Left lung (tissue), 10 donors: ENCODE data around the gene RANBP17. TPM values are rescaled to one million over a fixed set of nuclear protein-coding genes. Genes with fewer than 3 reads are reported as not detected.

Experiments used
- ATAC-seq: fragments of 200-7000 bp; cut with Tn5 transposase; one replicate; pipeline ENCODE4 v1.9.1; 2020; ENCODE audit warnings: moderate library complexity
- DNase-seq, 4 donors: peaks; one replicate each; pipeline ENCODE4 v3.0.0-alpha.2; 2013 to 2020
- H3K27ac ChIP-seq, 2 donors: fragments of 200-600 bp; sonication (generic) in 1 of 2; one replicate each; pipeline versions ENCODE4 v1.5.0 to v1.8.0; 2020 to 2021
- H3K27me3 ChIP-seq, 2 donors: fragments of 200-600 bp; sonication (generic) in 1 of 2; one replicate each; pipeline versions ENCODE4 v1.5.0 to v1.8.0; 2020 to 2021
- H3K36me3 ChIP-seq, 2 donors: fragments of 200-600 bp; sonication (generic) in 1 of 2; one replicate each; pipeline versions ENCODE4 v1.5.0 to v1.8.0; 2020 to 2021
- H3K4me1 ChIP-seq, 2 donors: fragments of 200-600 bp; one replicate each; pipeline ENCODE4 v1.8.0; 2021
- H3K4me3 ChIP-seq, 2 donors: fragments of 200-600 bp; sonication (generic) in 1 of 2; one replicate each; pipeline versions ENCODE4 v1.5.0 to v1.8.0; 2020 to 2021; ENCODE audit warnings: mild to moderate bottlenecking in 1 of 2
- H3K9me3 ChIP-seq, 2 donors: fragments of 200-600 bp; sonication (generic) in 1 of 2; one replicate each; pipeline versions ENCODE4 v1.5.0 to v1.8.0; 2020 to 2021
- CTCF ChIP-seq, 2 donors: fragments of 200-600 bp; sonication (generic) in 1 of 2; IDR thresholded peaks; one replicate each; pipeline versions ENCODE4 v1.5.0 to v1.8.0; 2021; ENCODE audit warnings: antibody characterized with exemption in 2 of 2
- intact Hi-C, 2 donors: fragments of 100-400 bp; cut with DNase I; formaldehyde crosslinking; loops; one replicate each; pipeline versions ENCODE4 v1.11.2 to v1.14.2; 2022
- polyA plus RNA-seq, 6 donors: library from polyadenylated mRNA; unstranded; fragments of 120-200 nt; gene quantifications; one replicate each; pipeline ENCODE4 v1.2.1, GENCODE V29; 2013; ENCODE audit not compliant: insufficient read length in 6 of 6
- total RNA-seq, 2 donors: library from RNA; stranded (reverse); fragmentation: NEBNext Ultra II Directional; extraction: Animal tissue kit (Norgen Biotek cat#: 25700); gene quantifications; one replicate each; pipeline ENCODE4 v1.2.1, GENCODE V29; 2021
- donor health status: DM: no; HTN: yes; CAD: no.
- donor health status: DM: no; HTN: no; CAD: no.

RANBP17 gene
- total and polyA plus RNA-seq, 8 donors, result 17.0 to 44.5 (median 33.7) TPM

- DNase-seq (no peak), ATAC-seq (no peak)
- Histone ChIP-seq H3K9me3 (no peaks in the 10 kb centered on the region), H3K4me1 (peaks cover 4 to 18% of the 10 kb centered on the region in 2 donors), H3K27me3 (peaks cover 96 to 100% of the 10 kb centered on the region in 2 donors), H3K27ac (no peak overlapping the region), H3K36me3 (no peaks in the 10 kb centered on the region), H3K4me3 (no peak overlapping the region)
- TF ChIP-seq CTCF (IDR thresholded peaks at IDR 0.05), result no peak
- intact Hi-C loops, result no loop called here
Measured at GRCh38 chr5:171318026-171318425, 456.2 kb downstream of the RANBP17 start.

- no peak for TF ChIP-seq CTCF (IDR thresholded peaks at IDR 0.05)
- H3K9me3 ChIP-seq, result no peaks in the 10 kb centered on the region
- DNase-seq (no peak), ATAC-seq (no peak)
- peaks cover 0 to under 1% of the 10 kb centered on the region in 2 donors for H3K4me1 ChIP-seq
- peaks cover 77 to 100% of the 10 kb centered on the region in 2 donors for H3K27me3 ChIP-seq
- H3K4me3 ChIP-seq, result no peak overlapping the region
- no peak overlapping the region for H3K27ac ChIP-seq
- intact Hi-C loops, result no loop called here
- no peaks in the 10 kb centered on the region for H3K36me3 ChIP-seq
Measured at GRCh38 chr5:171321447-171321846, 459.6 kb downstream of the RANBP17 start.

- Histone ChIP-seq H3K9me3 (no peaks in the 10 kb centered on the region), H3K27ac (no peak overlapping the region), H3K27me3 (peaks cover 66 to 100% of the 10 kb centered on the region in 2 donors), H3K4me3 (no peak overlapping the region), H3K4me1 (no peaks in the 10 kb centered on the region), H3K36me3 (no peaks in the 10 kb centered on the region)
- no peak for TF ChIP-seq CTCF (IDR thresholded peaks at IDR 0.05)
- ATAC-seq (no peak), DNase-seq (no peak)
- intact Hi-C loops, result no loop called here
Measured at GRCh38 chr5:171322527-171322926, 460.7 kb downstream of the RANBP17 start.

- Histone ChIP-seq H3K27ac (no peak overlapping the region), H3K27me3 (peaks cover 61 to 100% of the 10 kb centered on the region in 2 donors), H3K9me3 (no peaks in the 10 kb centered on the region), H3K4me1 (no peaks in the 10 kb centered on the region), H3K4me3 (no peak overlapping the region), H3K36me3 (no peaks in the 10 kb centered on the region)
- TF ChIP-seq CTCF (IDR thresholded peaks at IDR 0.05), result no peak
- ATAC-seq (no peak), DNase-seq (no peak)
- intact Hi-C loops, result no loop called here
Measured at GRCh38 chr5:171323007-171323406, 461.2 kb downstream of the RANBP17 start.

- Histone ChIP-seq H3K4me3 (no peak overlapping the region), H3K27me3 (peaks cover 51 to 100% of the 10 kb centered on the region in 2 donors), H3K9me3 (no peaks in the 10 kb centered on the region), H3K27ac (no peak overlapping the region), H3K4me1 (no peaks in the 10 kb centered on the region), H3K36me3 (no peaks in the 10 kb centered on the region)
- intact Hi-C loops, result no loop called here
- DNase-seq (no peak), ATAC-seq (no peak)
- no peak for TF ChIP-seq CTCF (IDR thresholded peaks at IDR 0.05)
Measured at GRCh38 chr5:171323806-171324632, 462.2 kb downstream of the RANBP17 start.
